Activated CD4-positive, alpha-beta T cell treated with anti-CD3 and anti-CD28 coated beads, Interleukin-2, amount 50 U/mL, for 24 hours (primary cell): Measurements from ENCODE around the gene ANKRD9.

Experiments
- DNase-seq, 2 donors: peaks; one replicate each; pipeline ENCODE4 v3.0.0-alpha.2; 2020; ENCODE audit warnings: low read depth in 1 of 2, low spot score in 1 of 2

ANKRD9 gene

GRCh38 chr14:102479107-102479506 lies 30.5 kb downstream of the ANKRD9 start:
- DNase-seq: no peak

- no peak for DNase-seq
Observed at GRCh38 chr14:102474934-102475333, 34.6 kb downstream of the ANKRD9 start.

GRCh38 chr14:102473559-102473958 lies 36.0 kb downstream of the ANKRD9 start:
- DNase-seq: no peak

GRCh38 chr14:102472791-102473150 lies 36.8 kb downstream of the ANKRD9 start:
- DNase-seq: no peak

GRCh38 chr14:102471921-102472790 lies 37.4 kb downstream of the ANKRD9 start:
- DNase-seq: no peak

- DNase-seq: no peak
Observed at GRCh38 chr14:102469261-102469660, 40.3 kb downstream of the ANKRD9 start.

- DNase-seq: no peak
Observed at GRCh38 chr14:102464846-102465341, 44.7 kb downstream of the ANKRD9 start.

- no peak for DNase-seq
Observed at GRCh38 chr14:102464006-102464405, 45.6 kb downstream of the ANKRD9 start.

GRCh38 chr14:102462391-102462790 lies 47.2 kb downstream of the ANKRD9 start:
- no peak for DNase-seq

- no peak for DNase-seq
Observed at GRCh38 chr14:102461490-102462338, 47.9 kb downstream of the ANKRD9 start.

- DNase-seq: no peak
Observed at GRCh38 chr14:102457509-102457908, 52.1 kb downstream of the ANKRD9 start.

GRCh38 chr14:102454711-102455110 lies 54.9 kb downstream of the ANKRD9 start:
- no peak for DNase-seq

- no peak for DNase-seq
Observed at GRCh38 chr14:102452302-102452701, 57.3 kb downstream of the ANKRD9 start.
